SW480 (cell line): ENCODE results near the gene SPON2.

Experiments
- DNase-seq: peaks from one replicate; pipeline ENCODE4 v3.0.0-alpha.2; 2016; ENCODE audit warnings: low spot score

Gene SPON2

GRCh38 chr4:1208970-1209704, 36.8 kb upstream of the SPON2 start:
- DNase-seq: no peak

DNA sequence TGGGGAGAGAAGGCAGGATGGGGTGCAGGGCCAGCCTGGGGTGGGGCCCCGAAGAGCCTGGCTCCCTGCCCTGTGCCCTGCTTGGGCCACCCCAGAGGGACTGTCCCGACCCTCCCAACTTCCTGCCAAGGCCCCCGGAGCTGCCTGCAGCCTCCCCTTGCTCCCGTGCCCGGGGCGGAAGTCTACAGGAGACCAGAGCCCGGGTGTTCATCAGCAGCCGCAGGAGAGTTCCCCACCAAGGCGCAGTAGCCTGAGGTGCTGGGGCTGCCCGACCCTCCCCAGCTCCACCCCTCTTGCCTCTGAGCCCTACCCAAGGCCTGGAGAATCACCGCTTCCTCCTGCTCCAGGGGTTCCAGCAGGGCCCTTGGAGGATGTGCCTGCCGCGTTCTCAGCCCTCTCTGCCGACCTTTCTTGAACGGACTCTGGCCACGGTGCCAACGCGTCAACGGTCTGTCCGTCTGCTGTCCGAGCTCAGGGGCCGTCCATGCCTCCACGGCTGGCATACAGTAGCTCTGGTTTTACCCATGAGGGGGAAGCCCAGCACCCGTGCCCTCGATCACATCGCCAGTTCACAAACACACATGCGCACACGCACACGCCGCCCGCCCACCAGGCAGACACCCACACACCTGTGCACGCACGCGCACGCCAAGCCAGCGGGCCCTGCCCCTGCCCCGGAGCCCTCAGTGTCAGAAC, 36.0 kb upstream of the SPON2 start:
- DNase-seq: no peak

DNA sequence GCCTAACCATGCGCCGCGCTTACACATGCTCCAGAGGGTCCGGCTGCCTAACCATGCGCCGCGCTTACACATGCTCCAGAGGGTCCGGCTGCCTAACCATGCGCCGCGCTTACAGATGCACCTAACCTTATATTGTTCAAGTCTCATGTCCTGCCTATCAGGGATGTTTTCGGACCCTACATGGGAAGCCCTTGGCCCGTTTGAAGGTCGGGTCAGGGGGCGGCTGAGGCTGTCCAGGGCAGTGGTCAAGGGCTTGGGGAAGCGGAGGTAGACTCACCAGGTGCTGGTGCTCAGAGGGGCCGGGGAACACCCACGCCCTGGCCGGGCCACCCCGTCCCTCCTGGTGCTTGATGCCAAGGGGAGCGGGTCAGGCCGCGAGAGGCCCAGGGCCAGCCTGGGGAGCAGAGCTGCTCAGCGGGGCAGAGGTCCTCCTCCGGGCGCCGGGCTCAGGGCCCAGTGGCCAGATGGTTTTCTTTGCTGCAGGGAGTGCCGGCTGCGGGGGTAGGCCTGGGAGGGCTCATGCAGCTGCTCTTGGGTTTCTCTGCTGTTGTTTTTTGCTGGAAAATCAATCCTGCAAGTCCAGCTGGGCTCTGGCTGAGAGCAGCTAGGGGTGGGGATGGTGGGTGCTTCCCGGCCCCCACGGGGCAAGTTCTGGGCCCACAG, 35.4 kb upstream of the SPON2 start:
- DNase-seq: no peak

DNA sequence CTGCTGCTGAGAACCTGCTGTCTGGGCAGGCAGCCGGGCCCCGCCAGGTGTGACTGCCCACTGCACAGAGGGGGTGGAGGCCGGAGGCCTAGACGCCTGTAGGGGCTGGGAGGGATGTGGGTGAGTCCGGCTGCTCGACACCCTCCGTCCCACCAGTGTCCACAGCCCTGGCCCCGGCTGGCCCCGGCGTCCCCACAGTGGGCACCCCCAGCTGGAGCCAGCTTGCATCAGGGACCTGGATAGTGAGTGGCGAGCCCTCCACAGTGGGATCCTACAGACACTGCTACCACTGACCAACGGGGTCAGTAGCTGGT, 34.7 kb upstream of the SPON2 start:
- DNase-seq: no peak

DNA sequence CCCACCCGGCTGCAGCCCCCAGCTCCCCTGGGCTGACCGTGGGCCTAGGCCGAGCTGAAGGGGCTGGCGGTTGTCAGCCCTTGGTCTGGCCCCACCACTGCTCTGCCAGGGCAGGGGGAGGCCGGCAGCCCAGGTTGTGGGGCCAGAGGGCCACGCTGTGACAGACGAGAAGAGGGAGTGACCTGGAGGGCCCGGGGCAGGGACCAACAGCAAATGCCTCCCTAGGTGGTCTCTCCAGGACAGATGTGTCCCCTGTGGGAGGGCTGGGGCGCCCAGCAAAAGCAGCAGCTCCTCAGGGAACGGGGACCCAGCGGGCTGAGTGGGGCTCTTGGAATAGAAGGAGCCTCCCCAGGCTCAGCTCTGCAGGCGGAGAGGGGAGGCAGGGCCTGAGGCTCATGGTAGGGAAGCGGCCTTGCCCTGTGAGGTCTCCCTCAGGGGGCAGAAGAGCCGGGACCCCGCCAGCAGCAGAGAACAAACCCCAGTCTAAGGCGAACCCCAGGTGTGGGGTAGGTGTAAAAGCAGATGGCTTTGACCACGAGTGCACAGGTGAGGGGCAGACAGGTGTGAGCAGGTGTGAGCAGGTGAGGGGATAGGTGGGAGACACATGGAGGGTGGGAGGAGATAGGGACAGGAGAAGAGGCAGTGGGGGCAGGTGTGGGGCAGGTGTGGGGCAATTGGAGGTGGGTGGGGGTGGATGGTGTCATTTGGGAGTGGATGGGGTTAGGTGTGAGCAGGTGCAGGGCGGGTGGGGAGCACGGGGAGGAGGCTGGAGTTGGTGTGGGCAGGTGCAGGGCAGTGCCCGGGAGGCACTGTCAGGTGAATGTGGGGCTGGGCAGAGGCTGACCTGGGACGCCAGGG, 34.1 kb upstream of the SPON2 start:
- no peak for DNase-seq

GRCh38 chr4:1205586-1206298, 33.4 kb upstream of the SPON2 start:
- DNase-seq: no peak

DNA sequence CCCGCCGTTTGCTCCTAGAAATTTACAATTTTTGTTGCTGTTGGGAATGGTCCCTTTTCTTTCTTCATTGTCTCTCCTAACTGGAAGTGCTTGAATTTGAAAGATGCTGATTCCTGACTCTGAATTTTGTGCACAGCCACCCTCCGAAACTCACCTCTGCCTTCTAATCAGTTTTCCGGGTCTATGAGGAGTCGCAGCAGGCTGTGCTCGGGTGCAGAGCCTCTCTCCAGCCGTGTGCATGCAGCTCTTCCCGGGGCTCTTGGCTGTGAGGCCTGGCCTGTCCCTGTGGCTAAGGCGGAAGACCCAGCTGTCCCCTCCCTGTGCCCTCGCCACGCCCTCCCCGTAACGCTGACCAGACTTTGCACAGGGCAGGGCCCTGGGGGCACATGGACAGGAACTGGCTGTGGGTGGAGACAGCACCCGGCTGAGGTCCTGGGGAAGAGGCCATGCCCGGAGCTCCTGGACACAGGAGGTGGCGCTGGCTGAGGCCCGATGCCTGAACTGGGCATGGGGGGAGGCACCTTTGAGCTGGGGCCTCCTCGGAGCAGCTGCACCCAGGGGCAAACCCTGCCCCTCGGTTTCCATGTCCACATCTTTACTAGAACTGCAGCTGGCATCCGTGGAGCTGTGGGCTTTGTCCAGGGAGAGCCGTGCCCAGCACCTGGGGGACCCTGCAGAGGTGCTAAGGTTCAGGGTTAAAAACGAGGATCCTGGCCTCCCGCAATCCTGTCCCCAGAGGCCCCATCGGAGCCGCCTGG, 32.6 kb upstream of the SPON2 start:
- DNase-seq: no peak

DNA sequence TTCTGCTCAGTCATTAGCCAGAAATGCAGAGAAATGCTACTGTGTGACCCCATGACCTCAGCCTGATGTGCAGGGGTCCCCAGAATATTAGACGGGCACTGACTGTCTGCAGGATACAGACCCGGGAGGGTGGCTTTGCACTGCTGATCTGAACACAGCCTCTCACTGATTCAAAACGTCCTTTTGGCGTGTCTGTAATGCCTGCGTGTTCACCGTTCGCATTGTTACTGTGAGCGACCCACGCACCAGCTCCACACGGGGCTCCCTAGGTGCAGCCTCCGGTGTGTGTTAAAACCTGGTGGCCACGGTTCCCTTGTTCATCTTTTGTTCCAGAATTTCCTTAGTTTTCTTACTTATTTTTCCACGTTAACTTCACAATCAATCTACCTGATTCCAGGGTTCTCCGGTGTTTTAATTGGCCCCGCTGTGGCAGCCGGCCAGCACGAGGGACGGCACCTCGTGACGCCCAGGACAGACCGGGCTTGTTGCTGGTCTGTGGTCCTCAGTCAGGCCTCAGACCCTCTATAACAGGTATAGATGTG, 32.0 kb upstream of the SPON2 start:
- DNase-seq: no peak

GRCh38 chr4:1203026-1203616, 30.7 kb upstream of the SPON2 start:
- no peak for DNase-seq

DNA sequence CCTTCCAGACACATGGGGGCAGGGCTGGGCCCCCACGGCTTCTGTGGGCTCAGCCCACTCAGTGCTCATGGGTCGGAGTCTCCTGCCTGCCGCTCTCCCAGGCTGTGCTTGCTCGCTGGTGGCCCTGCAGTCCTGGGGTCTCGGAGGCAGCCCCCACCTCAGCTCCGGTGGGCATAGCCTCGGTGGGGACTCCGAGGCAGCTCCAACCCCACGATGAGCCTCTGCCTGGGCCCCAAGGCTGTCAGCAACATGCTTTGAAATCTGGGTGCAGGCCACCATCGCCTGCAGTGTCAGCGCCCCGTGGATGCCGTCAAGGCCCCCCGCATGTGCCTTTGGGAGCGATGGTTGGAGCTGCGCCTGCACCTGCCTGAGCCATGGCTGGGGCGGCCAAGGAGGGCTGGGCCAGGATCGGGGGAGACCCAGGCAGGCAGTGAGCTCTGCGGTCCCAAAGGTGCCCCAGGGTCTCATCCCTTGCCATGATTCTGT, 30.2 kb upstream of the SPON2 start:
- no peak for DNase-seq

DNA sequence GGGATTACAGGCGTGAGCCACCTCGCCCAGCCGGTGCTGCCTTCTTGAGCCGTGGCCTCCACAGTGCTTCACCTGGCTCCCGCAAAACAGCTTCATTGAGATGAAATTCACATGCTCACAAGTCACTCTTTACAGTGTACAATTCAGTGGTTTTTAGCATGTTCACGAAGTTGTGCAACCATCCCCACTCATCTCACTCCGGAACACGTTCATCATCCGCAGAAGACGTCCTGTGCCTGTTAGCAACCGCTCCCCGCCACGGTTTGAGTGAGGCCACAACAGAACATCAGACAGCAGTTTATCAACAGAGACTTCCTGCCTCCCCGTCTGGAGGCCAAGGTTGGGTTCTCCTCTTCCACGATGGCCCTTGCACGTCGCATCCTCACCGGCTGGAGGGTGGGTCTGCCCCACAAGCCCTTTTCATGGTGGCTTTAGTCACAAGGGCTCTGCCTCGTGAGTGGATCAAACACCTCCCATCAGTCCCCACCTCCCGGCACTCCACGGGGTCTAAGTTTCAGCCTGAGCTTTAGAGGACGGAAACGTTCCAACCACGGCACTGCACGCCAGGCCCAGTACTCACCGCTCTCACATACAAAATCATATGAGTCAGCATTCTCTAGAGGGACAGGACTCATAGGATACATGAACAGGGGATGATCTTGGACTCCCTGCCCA, 29.6 kb upstream of the SPON2 start:
- DNase-seq: no peak

DNA sequence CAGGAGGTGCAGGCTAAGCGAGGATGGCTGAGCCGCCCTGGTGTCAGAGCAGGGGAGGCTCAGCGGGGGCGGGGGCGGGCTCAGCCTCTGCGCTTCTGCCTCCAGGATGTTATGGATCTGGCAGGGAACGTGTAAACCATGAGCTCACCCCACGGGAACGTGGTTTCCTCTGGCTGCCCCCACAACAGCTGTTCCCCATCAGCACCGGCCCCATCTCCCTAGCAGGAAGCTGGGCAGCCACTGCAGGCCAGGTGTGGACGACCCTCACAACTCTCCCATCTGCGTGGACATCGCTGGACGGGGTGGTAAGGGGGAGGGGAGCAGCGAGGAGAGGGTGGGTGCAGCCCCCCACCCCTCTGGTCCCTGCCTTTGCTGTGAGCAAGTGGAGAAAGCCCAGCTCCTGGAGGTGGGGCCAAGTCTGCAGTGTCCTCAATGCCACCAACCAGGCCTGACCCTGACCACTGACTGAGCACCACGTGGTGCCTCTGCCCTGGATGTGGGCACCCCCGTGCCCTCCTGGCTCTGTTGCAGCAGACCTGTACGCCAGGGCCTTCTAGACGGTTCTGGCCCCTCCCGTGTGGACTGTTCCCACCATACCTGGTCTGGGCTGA, 28.1 kb upstream of the SPON2 start:
- no peak for DNase-seq

DNA sequence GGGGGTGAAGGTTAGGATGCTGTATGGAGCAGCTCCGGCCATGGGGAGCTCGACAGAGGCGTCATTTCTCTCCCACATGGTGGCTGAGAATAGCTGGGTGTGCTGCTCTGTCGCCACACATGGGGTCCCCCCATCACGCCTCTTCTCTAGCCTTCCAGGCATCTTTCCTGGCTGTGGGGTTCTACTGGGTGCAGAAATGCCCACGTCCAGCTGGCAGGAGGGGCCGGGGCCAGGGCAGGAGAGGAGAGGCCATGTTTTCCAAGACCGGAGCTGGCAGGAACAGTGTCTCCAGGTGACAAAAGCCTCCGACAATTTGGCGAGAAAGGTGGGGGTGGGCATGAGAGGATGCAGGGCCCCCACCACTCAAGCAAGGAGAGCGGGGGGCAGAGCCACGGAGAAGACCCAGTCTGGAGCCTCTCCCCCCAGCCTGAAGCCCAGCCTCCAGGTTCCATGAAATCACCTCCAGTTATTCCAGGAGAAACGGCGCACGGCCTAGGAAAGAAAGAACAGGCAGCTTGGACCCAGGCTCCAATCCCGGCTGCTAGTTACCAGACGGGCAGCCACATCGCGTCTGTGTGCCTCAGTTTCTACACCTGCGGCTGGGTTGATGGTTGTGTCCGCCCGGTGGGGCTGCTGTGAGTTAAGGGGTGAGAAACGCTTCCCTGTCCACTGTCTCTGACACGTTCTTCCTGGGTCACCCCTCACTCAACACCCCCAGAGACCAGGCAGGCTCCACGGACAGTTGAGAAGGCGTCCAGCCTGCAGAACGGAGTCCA, 27.4 kb upstream of the SPON2 start:
- DNase-seq: no peak

DNA sequence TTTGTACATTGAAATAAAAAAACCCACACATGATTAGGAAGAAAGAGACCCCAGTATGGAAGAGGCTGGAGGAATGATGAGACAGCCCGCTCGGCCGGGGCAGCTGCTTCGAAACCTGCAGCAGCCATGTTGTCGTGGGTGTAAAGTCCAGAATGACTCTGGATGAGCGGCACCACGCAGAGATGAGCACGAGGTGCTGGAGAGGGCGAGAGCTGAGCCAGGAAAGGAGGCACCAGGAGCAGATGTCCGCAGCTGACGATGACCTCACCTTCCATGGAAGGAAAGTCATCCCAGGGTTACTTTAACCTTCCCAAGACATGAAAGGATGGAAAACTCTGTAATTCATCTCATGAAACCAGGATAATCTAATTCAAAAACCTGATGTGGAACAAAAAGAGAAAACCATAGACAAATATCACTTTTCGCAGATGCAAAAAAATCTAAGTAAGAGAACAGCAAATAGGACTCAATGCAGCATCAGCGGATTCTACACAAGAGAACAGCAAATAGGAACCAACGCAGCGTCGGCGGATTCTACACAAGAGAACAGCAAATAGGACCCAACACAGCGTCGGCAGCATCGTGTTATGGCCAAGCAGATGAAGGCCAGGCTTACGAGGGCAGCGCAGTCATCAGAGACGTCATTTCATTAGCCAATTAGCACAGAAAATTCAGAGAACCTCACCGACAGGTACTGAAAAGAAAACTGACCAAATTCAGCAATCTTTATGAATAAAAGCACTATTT, 25.9 kb upstream of the SPON2 start:
- DNase-seq: no peak

GRCh38 chr4:1196421-1197183, 24.2 kb upstream of the SPON2 start:
- no peak for DNase-seq

DNA sequence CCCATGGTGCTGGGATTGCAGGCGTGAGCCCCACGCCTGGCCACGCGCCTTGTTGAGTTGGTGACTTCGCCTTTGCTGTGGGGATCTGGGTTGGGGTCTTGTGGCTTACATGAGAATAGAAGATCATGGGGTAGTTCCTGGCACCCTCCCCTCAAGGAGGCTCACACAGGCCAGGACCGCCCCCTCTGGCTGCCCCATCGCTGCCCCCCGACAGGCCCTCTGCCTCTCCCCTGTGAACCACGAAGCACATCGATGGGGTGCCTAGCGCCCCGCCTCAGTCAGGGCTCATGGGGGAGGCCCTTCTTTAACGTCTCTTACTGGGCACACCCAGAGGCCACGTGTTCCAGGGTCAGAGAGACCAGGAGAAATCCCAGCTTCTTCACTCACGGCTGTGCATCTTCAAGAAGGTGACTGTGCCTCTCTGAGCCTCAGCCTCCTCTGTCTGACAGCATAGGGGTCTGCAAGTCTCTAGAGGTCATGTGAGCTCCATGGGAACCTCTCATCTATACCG, 23.6 kb upstream of the SPON2 start:
- DNase-seq: no peak
